NCI-H1436 (cell line): ENCODE measurements around the gene LOXHD1.

Experiments
- DNase-seq: peaks from one replicate; lab custom pipeline; 2025; lab: John Stamatoyannopoulos, UW

The LOXHD1 gene

DNA sequence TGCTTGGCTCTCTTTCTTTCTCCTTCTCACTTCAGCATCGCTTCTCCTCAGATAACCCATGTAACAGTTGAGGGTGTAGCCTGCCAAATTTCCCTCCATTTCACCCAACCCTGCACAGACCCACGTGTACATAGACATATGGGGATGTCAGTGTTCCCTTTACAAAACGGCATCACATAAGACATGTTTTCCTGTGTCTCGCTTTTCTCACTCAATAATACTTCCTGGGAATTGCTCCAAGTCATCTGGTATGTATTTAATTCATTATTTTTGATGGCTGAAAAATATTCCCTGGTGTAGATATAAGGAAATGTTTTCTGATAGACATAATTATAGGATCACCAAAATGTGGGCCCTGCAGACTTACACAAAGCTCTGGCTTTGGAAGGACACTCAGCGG, 176.8 kb downstream of the LOXHD1 start:
- DNase-seq = no peak

DNA sequence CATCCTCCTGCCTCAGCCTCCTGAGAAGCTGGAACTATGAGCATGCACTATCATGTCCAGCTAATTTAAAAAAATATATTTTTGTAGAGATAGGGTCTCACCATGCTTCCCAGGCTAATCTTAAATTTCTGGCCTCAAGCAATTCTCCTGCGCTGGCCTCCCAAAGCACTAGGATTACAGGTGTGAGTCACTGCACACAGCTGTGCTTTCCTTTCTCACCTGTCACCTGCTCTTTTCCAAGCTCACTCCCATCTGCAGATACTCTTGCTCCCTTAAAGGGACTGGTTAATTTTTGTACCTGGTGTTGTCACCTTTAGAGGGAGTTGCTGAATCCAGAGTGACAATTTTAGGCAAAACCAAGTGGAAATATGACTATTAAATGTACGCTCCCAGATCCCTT, 178.2 kb downstream of the LOXHD1 start:
- DNase-seq = no peak

- DNase-seq = no peak
Measured at GRCh38 chr18:46477425-46478011, 179.5 kb downstream of the LOXHD1 start.

DNA sequence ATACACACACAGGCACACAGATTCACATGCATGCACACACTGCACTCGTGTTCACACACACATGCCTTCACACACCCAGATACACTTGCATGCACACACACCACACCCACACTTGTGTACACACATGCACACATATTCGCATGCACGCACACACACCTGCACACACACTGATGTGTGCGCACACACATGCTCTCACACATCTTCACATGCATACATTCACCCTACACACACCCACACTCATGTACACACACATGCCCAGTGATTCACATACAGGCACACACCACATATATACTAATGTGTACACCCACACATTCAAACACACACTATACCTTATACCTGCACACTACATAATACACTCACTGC, 181.6 kb downstream of the LOXHD1 start:
- no peak for DNase-seq

DNA sequence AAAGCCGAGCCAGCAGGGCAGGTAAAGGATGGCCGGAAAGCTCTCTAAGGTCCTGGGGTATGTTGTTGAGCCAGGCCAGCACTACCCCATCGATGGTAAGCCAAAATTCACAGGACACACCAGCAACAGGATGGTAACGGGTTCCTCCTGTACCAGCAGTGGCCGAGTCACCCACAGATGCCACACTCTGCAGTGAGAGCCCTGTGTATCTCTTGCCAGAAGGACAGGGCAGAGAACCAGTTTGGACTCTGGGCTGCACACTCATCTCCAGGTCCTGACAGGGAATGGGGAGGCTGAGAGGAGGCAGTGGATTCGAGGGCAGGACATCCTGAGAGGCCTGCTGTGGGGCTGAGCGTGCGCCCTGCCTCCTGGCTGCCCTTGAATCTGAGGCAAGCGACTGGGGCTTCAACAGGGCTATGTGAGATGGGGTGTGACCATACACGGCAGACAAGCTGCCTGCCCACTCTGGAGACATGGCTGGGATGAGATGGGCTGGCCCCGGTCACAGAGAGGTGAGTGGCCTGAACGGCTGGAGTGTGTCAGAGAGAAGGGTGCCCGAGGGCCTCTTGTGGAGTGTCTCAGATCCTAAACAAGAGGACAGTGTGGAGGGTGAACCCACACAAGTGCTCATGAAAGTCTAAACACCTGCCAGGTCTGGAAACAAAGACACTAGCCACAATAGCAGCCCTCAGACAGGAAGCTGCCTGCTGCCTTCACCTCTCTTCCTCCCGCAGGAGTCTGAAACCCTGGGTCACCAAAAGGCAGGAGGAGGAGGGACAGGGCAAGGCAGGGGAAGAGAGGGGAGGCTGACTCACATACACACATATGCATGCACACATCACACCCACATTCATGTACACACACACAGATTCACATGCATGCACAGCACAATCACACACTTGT, 182.3 kb downstream of the LOXHD1 start:
- no peak for DNase-seq

GRCh38 chr18:46471809-46472498, 185.1 kb downstream of the LOXHD1 start:
- no peak for DNase-seq

GRCh38 chr18:46470714-46471113, 186.3 kb downstream of the LOXHD1 start:
- DNase-seq = no peak

GRCh38 chr18:46469186-46469915, 187.7 kb downstream of the LOXHD1 start:
- no peak for DNase-seq

GRCh38 chr18:46468426-46469180, 188.4 kb downstream of the LOXHD1 start:
- no peak for DNase-seq

DNA sequence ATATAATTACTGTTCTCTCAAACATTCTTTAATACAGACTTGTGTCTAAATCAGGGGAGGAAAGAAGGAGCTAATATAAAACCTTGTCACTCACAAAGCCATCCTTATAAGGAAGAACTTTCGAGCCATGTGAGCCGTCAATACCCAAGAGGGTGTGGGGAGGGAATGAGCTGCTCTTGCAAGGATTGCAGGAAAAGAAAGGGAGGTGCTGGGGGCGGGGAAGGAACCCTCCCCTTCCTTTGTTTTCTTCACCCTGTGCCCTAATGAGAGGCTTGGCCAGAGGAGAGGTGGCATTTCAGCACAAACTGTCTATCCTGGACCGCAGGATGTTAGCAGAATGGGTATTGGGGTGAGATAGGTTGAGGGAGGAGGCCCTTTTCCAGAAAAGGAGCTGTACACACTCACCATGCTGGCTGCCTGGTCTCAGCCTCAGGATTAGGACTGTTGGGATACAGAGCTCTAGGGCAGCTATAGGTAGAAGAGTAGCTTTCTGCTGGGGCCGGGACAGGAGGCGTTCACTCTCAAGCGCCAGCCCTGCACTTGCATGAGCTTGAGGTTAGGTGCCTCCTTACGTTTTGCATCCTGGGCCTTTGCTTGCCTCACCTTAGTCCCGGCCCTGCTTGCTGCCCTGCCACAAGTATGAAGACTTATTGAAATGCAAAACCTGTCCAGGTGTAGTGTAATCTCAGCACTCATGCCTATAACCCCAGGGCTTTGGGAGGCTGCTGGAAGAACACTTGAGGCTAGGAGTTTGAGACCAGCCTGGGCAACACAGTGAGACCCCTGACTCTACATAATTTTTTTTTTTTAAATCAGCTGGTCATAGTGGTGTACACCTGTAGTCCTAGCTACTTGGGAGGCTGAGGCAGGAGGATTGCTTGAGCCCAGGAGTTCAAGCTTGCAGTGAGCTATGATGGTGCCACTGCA, 190.5 kb downstream of the LOXHD1 start:
- DNase-seq = no peak

GRCh38 chr18:46464926-46465655, 191.9 kb downstream of the LOXHD1 start:
- DNase-seq = no peak

DNA sequence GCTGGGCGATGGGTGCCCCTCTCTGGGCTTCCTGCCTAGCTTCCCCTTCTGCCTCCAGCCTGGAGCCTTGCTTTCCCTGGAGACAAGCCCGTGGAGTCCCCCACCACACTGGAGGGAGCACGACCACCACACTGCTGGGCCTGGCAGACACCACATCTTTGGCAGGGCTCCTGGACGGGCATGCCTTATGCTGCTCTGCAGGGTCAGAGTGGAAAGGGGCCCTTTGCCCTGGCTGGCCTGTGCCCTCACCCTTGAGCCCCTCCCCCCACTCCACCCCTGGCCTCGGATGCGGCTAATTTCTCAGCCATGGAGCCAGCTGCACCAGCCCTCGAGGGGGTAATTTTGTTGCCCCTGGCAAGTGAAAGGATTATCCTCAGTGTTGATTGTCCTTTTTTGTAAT, 194.5 kb downstream of the LOXHD1 start:
- no peak for DNase-seq

DNA sequence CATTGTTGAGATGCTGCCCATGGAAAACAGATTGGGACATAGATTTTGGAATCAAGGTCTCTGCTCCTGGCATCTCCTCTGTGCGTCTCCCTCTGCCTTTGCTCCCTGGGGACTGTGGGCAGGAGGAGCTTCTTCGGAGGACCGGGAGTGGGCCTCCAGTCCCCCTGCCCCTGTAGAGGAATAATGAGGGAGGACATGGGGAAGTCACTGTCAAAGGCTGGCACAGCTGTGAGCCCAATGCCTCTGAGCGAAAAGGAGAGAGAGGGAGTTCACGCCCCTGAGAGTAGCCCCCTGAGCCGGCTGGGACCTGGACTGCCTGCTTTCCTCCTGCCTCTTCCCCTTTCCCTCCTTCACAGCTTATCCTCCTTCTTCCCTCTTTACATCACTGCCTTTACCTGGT, 195.0 kb downstream of the LOXHD1 start:
- no peak for DNase-seq

GRCh38 chr18:46460754-46461153, 196.3 kb downstream of the LOXHD1 start:
- no peak for DNase-seq

DNA sequence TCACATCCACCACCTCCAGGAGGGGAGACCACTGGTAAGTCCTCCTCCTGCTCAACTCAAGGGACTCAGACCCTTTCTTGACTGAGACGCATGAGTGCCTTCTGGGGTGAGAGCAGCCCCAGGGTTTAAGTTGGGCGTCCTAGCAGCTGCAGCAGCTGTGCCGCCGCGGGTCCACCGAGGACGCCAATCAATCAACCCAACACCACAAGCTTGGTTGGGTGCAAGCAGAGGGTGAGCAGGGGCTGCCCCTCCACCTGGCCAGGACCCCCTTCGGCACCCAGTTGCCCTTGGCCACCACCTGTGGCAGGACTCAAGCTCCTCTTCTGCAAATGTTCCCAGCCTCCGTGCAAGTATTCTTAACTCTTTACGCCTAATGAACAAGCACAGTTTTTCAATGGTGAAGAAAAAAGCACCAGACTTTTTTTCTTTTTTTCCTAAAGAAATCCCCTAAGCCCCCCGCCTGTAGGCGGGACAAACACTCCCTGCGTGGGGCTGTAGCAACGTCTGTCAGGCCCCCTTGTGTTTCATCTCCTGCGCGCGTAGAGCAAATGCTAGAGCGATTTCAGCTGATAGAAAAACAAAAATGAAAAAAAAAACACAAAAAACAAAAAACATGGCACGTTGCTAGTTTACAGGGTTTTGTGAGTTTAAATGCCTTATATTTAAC, 197.1 kb downstream of the LOXHD1 start:
- DNase-seq = no peak

DNA sequence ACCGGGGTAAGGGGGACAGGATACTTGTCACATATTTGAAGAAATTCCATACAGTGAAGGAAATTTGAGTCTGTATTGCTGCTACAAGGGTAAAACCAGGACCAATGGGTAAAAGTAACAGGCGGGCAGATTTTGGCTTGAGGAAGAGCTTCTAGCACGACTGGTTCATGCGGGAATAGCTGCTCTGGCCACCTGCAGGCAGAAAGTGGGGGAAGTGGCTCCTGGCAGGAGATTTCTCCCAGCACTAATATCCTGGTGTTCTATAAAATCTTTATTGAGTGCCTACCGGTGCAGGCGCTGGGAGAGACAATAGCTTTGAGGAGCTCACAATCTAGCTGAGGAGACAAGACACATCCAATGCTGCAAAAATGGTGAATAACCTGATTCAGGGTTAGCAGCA, 198.5 kb downstream of the LOXHD1 start:
- no peak for DNase-seq

DNA sequence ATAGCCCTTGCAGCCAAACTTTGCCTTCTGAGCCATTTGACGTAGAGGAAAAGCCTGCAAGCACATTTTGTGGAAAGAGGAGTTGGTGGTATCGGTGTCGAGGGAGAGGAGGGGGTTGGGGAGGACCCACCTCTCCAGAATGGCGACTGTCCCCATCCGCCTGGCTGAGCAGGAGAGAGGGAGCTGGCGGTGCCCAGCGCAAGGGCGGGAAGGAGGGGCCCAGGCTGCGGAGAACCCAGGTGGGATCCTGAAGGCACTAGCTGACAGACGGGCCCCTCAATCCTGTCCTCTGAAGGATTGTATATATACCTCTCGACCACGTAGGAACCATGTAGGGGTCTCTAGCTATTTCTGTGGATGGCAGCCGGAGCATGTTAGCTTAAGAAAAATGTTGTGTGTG, 200.3 kb downstream of the LOXHD1 start:
- no peak for DNase-seq

DNA sequence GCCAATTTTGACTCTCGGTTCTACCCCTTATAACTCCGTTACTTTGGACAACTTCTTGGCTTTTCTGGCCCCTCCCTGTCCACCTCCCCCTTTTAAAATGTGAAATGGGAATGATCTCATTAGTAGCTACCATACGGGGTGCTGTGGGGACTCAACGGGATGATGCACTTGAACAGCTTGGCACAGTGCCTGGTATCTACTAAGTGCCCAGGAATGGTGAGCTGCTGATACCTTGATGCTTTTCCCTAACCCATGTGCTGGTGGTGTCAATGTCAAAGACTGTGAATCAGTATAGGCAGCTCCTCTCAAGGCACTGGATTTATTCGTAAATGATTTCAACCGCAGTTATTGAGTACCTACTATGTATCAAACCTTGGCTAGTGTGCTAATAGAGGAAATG, 204.2 kb downstream of the LOXHD1 start:
- no peak for DNase-seq

DNA sequence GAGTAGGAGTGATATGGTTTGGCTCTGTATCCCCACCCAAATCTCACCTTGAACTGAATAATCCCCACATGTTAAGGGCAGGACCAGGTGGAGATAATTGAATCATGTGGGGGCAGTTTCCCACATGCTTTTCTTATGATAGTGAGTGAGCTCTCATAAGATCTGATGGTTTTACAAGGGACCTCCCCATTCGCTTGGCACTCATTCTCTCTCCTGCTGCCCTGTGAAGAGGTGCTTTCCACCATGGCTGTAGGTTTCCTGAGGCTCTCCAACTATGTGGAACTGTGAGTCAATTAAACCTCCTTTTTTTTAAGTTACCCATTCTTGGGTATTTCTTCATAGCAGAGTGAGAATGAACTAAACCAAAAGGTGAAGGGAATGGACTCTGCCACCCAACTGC, 207.5 kb downstream of the LOXHD1 start:
- no peak for DNase-seq
